NCI-H2081 (cell line): ENCODE measurements around the gene RALA.

ENCODE experiments used
- DNase-seq, 2 experiments: peaks; one replicate each; lab custom pipeline; 2025; lab: John Stamatoyannopoulos, UW

The RALA gene

DNA sequence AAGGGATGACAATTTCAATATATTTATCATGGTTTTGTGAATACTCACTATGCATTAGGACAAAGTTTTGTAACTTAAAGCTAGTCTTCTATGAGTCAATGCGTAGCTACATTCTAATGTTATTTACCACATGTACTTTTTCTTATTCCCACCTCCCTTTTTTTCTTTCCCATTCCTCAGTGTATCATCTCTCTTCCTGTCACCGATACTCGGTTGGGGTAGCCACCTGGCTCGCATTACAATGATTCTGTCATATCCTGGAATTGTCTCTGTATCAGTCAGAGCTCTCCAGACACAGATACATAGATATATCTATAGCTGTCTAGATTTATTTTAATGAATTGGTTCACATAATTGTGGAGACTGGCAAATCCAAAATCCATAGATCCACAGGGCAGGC lies 9.8 kb upstream of the RALA start:
- DNase-seq, result no peak

DNA sequence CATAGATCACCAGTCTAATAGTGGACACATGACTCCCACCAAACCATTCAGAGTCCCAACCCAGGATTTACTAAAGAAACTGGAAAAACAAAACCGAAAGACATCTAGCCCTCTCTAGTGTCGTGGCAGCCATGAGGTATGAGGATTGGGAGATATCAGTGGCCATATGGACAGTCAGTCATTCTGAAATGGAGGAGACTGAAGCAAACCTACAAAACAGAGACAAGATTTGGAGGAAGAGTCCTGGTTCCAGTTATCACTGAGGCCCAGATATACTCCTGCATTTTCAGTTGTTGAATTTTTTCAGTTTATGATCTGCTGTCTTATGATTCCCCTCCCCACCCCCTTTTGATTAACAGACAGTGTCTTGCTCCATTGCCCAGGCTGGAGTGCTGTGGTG lies 9.1 kb upstream of the RALA start:
- DNase-seq, result no peak

- no peak for DNase-seq
Measured at GRCh38 chr7:39615350-39615975, 7.9 kb upstream of the RALA start.

GRCh38 chr7:39616138-39616537 lies 7.2 kb upstream of the RALA start:
- no peak for DNase-seq

- DNase-seq, result no peak
Measured at GRCh38 chr7:39617005-39617404, 6.4 kb upstream of the RALA start.

- DNase-seq, result no peak
Measured at GRCh38 chr7:39618868-39619267, 4.5 kb upstream of the RALA start.

GRCh38 chr7:39620486-39620885 lies 2.9 kb upstream of the RALA start:
- no peak for DNase-seq

- DNase-seq, result no peak
Measured at GRCh38 chr7:39621261-39621660, 2.1 kb upstream of the RALA start.

DNA sequence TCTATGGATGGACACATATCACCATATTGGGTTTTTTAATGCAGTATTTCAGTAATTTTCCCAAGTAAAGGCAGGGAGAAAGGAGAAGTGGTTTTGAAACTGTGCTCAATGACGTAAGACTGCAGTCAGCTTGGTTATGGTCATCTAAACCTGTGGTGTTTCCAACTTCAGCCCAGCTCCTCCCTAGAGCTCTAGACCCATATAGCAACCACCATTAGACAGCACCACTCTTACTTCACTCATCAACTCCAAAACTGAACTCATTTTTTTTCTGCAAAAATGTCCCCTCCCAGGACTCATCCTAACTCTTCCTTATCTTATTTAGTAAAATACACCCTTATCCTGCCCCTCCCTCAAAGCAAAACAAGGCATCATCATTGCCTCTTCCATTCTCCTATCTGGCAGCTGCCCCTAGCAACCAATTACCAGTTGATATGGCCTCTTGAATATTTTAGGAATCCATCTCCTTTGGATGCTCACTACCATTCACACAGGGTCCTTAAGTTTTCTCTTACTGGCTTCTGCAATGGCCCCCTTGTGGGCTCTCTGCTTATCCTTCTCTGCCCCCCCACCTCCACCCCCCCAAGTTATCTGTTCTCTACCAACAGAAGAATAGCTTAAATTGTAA lies 1.5 kb upstream of the RALA start:
- no peak for DNase-seq

- DNase-seq, result no peak
Measured at GRCh38 chr7:39622609-39623008, 763 bp upstream of the RALA start.

- DNase-seq, result no peak
Measured at GRCh38 chr7:39623732-39624441, 515 bp downstream of the RALA start.

GRCh38 chr7:39624442-39624807 lies 1.1 kb downstream of the RALA start:
- no peak for DNase-seq

DNA sequence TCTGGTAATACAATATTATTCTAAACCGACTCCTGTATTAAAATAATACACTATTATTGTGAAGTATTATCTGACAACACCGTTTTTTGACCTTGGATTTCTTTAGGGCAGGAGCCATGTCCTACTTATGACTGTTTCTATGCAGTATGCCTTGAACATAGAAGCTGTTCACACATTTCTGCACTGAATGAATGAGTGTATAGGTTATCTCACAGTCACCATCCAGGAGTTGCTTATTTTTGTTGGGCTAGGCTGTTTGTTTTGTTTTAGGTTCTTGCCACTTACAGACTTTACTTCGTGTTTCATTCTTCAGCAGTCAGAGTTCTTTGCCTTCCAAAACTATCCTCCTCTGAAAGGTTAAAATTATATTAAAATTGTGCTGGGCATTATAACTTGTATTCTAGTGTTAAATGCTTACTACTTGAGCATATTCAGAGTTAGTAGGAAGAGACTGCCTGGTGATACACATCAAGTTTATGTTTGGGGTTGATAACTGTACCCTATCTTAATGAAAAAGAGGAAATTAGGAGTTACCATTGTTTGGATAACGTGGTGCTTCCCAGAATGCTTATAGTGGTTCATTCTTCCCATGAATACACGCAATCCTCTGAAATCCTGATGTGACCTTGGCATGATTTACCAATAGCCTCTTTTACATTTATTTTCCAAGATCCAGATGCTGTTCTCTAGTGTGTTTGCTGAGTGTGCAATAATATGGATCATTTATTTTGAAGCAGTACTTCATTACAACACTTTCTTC lies 1.7 kb downstream of the RALA start:
- DNase-seq, result no peak

GRCh38 chr7:39631736-39632308 lies 8.4 kb downstream of the RALA start:
- no peak for DNase-seq

DNA sequence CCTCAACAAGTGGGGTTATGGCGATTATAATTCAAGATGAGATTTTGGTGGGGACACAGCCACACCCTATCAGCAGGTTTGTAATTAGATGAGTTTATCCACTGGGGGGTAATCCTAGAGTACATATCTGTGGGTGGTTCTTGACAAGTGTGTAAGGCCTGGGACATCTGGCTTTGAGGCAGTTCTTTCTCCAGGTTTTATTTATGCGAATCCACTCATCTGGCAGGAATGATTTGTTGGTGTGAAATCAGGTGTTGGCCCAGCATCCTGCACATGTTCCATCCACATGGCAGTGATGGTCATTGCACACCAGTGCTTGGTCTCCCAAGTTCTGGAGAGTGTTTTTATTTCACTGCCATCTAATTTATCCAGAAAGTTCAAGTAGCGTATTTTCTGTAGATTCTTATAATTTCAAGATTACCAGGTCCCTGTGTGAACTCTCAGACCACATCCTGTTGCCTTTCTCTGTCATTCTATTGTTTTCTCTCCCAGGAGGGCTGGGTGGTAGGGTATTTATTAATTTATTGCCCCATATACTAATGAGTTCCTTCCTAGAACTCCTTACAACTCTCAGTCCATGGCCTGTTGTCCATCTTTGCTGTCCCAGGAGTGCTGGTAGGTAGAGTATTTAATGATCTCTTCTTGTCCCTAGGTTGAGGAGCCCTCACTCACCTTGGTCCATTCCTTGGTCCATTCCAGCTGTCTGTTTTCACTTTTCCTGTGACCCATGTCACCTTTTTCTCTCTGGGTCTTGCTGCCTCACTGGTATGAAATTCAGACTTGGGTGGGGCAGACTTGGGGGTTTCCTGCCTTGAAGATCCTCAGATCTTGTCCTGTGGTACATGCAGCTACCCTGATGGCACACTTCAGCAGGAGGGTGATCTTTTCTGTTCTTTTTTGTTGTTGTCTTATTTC lies 10.4 kb downstream of the RALA start:
- DNase-seq, result no peak

DNA sequence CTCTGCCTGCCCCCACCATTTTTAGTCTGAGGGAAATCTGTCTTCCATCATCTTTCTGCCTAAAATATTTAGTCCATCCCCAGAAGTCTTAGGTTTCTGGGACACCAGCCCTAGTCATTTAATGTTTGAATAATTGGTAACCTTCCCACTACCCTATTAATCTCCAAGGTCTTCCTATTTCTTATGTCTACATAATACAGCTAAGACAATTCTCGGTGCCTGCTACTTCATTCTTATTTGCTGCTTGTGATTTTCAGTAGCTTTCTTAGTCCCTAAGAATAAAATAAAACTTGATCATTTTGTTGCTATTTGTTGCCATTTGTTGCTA lies 11.1 kb downstream of the RALA start:
- DNase-seq, result no peak

DNA sequence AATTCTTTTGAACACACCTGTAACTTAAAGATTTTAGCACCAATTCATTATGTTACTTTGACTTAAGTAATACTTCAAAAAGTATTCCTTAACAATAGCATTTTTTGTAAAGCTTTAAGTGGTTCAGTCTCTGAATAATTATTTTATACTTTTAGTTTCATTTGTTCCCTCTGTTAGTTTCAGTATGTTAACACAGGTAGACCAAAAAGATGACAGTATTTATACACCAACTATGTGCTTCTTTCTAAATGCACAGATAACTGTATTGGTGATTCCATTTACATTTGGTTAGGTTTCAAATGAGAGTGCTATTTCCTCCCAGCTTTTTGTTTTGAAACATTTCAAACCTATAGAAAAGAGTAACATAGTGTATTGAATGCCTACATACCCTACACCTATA lies 14.0 kb downstream of the RALA start:
- DNase-seq, result no peak

GRCh38 chr7:39637963-39638485 lies 14.7 kb downstream of the RALA start:
- DNase-seq, result no peak

- DNase-seq, result no peak
Measured at GRCh38 chr7:39642896-39643295, 19.5 kb downstream of the RALA start.

DNA sequence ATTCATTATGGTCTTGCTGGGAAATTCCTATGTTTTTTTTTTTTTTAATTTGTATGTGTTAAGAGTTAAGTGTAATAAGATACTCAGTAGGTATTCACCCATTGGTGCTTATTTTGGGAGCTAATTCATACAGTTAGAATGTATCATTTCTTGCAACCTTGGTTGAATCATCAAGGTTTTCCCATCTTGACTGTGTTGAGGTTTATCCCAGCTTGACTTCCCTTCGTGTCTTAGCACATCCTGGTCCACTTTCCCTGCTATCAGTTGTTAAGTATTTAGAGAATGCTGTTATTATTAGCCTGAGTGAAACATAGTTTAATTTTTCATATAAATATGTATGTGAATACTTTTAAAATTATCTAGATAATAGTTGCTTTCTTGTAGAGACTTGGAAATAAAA lies 20.8 kb downstream of the RALA start:
- no peak for DNase-seq
